H54 (cell line): ENCODE data around the gene IFT122.
"Not testable (repeated sequence)": the region's sequence is repeated elsewhere in the genome, so short reads cannot be mapped to it uniquely, and the experiment has no call there.

Experiments
- DNase-seq: peaks from one replicate; pipeline ENCODE4 v3.0.0; 2011; ENCODE audit warnings: low spot score, mixed read lengths; ENCODE audit not compliant: insufficient read length
- FAIRE-seq: peaks from 3 replicates; lab custom pipeline; 2011; peaks lifted over from hg19 to GRCh38; lab: Jason Lieb, UNC
- POLR2A ChIP-seq: IDR thresholded peaks from 2 replicates; pipeline ENCODE4 v1.6.1; 2011; ENCODE audit warnings: low read depth, mild to moderate bottlenecking, low read length

Gene IFT122

GRCh38 chr3:129439817-129440617 lies at the start of gene IFT122, which contains the start of gene MBD4:
Gene IFT122, plus strand, starts transcription at chr3:129440224. Its CDS starts 107 bp downstream, at chr3:129440331.
Gene MBD4, minus strand, starts transcription at chr3:129439948. Its CDS starts 115 bp downstream, at chr3:129439833.
- FAIRE-seq = peak; percentile 98
- TF ChIP-seq POLR2A = peak; percentile 97
- peak; percentile 97 for DNase-seq

GRCh38 chr3:129391583-129391982 lies 48.4 kb upstream of the IFT122 start:
- not testable (repeated sequence) for FAIRE-seq, DNase-seq

GRCh38 chr3:129392106-129392887 lies 47.7 kb upstream of the IFT122 start:
- peak; percentile 6 for FAIRE-seq
- DNase-seq = not testable (repeated sequence)

GRCh38 chr3:129393271-129393670 lies 46.8 kb upstream of the IFT122 start:
- no peak for DNase-seq
- TF ChIP-seq POLR2A = no peak
- FAIRE-seq = no peak

- FAIRE-seq, DNase-seq: not testable (repeated sequence)
Observed at GRCh38 chr3:129393760-129394564, 46.1 kb upstream of the IFT122 start.

GRCh38 chr3:129398803-129399144 lies 41.2 kb upstream of the IFT122 start:
- no peak for TF ChIP-seq POLR2A
- FAIRE-seq (no peak), DNase-seq (no peak)

GRCh38 chr3:129399145-129399894 lies 40.7 kb upstream of the IFT122 start:
- peak; percentile 77 for FAIRE-seq
- DNase-seq = peak; percentile 75
- TF ChIP-seq POLR2A = no peak

- 0 out of 2 replicates have a peak, but pooled peaks have one; percentile 49 for TF ChIP-seq POLR2A
- FAIRE-seq (no peak), DNase-seq (no peak)
Observed at GRCh38 chr3:129399895-129400357, 40.1 kb upstream of the IFT122 start.

GRCh38 chr3:129402210-129402609 lies 37.8 kb upstream of the IFT122 start:
- DNase-seq = no peak
- no peak for TF ChIP-seq POLR2A
- FAIRE-seq = no peak

- no peak for DNase-seq
- FAIRE-seq = no peak
- no peak for TF ChIP-seq POLR2A
Observed at GRCh38 chr3:129402616-129403015, 37.4 kb upstream of the IFT122 start.

- DNase-seq (no peak), FAIRE-seq (no peak)
- TF ChIP-seq POLR2A = no peak
Observed at GRCh38 chr3:129403450-129403849, 36.6 kb upstream of the IFT122 start.

- DNase-seq (no peak), FAIRE-seq (no peak)
- no peak for TF ChIP-seq POLR2A
Observed at GRCh38 chr3:129404130-129404529, 35.9 kb upstream of the IFT122 start.

GRCh38 chr3:129404610-129405009 lies 35.4 kb upstream of the IFT122 start:
- DNase-seq (no peak), FAIRE-seq (no peak)
- no peak for TF ChIP-seq POLR2A
